ENCODE results near the gene SLC18A2. TPM values are rescaled to one million over a fixed set of nuclear protein-coding genes. Genes with fewer than 3 reads are reported as not detected.

The SLC18A2 gene
- total and polyA plus RNA-seq, 9 of the 15 experiments (the other 6 are each of a cell fraction or from before 2014, with no cell fraction given), result 0.03 to 5.4 (median 0.40) TPM

GRCh38 chr10:117299435-117299834 lies 58.5 kb downstream of the SLC18A2 start:
- no peaks in the 10 kb centered on the region for H3K9me1 ChIP-seq (ENCODE audit: control insufficient read depth, insufficient read depth, low read length)
- in situ Hi-C loops (cut with MboI) (no loop called here), intact Hi-C loops (cut with micrococcal nuclease) (no loop called here)
- DNase-seq (ENCODE audit: extremely low read depth in 1 of 4, low spot score in 3 of 4) (no peak), FAIRE-seq (no peak), ATAC-seq (no peak)
- H3K27me3 ChIP-seq (ENCODE audit: control insufficient read depth in 2 of 2, insufficient read depth in 2 of 2, low read length in 2 of 2), result no peaks in the 10 kb centered on the region
- ChIA-PET CTCF (ENCODE audit: low intra/inter-chr PET ratio) (no interaction called here), POLR2A (no interaction called here)
- TF ChIP-seq PBX2 (CRISPR knock-in tag; IDR thresholded peaks at IDR 0.05; ENCODE audit: low read depth) (no peak), PBX2 (tag; conservative IDR thresholded peaks at IDR 0.05; ENCODE audit: low read depth) (no peak), ZNF830 (CRISPR knock-in tag; IDR thresholded peaks at IDR 0.05) (no peak), KDM5B (IDR thresholded peaks at IDR 0.05; ENCODE audit: insufficient replicate concordance, low read depth, low read length) (no peak), MLLT1 (IDR thresholded peaks at IDR 0.05) (no peak), MLX (CRISPR knock-in tag; conservative IDR thresholded peaks at IDR 0.05) (no peak)
- no peak overlapping the region for H3K9ac ChIP-seq (ENCODE audit: insufficient read depth in 1 of 2, low read depth in 2 of 2, low read length in 2 of 2)
- no peaks in the 10 kb centered on the region for H3K4me1 ChIP-seq (replicated peaks in 1 of 2; ENCODE audit: control insufficient read depth in 2 of 2, insufficient read depth in 2 of 2, low read length in 2 of 2)
- no peak overlapping the region for H3K27ac ChIP-seq (ENCODE audit: extremely low read depth, low read depth, low read length)
- no peak overlapping the region for H3K4me3 ChIP-seq
- no TSS peak for BruUV-seq (replicated peaks)
- H3K79me2 ChIP-seq (ENCODE audit: control insufficient read depth, insufficient read depth, low read length), result peaks cover 65% of the 10 kb centered on the region
- no peaks in the 10 kb centered on the region for H4K20me1 ChIP-seq (replicated peaks; ENCODE audit: control insufficient read depth, insufficient read depth, low read length)
- H2AFZ ChIP-seq (ENCODE audit: low read depth, low read length), result no peak overlapping the region
- no peak overlapping the region for H3K4me2 ChIP-seq (ENCODE audit: insufficient read depth, low read length)
- H3K36me3 ChIP-seq (ENCODE audit: control insufficient read depth, insufficient read depth, low read length), result peaks cover 8% of the 10 kb centered on the region; the same call in 1 of the 3 replicates
- H3K9me3 ChIP-seq (replicated peaks; ENCODE audit: control insufficient read depth, insufficient read depth, low read depth, low read length), result 0 out of 2 replicates have a peak, but pooled peaks cover 1% of the 10 kb centered on the region
